IMR-90 (cell line): ENCODE data around the gene AUTS2.

ENCODE experiments used
- BHLHE40 ChIP-seq: fragments of 150-350 bp; IDR thresholded peaks from 2 replicates; pipeline ENCODE4 v1.6.1; 2016; ENCODE audit warnings: mild to moderate bottlenecking, low read depth, low read length
- CEBPB ChIP-seq: IDR thresholded peaks from 2 replicates; pipeline ENCODE4 v1.6.1; 2012; ENCODE audit warnings: low read depth, low read length, improper control_type of control experiment
- CTCF ChIP-seq: conservative IDR thresholded peaks from 2 replicates; pipeline ENCODE4 v1.5.1; 2012; ENCODE audit warnings: mild to moderate bottlenecking, low read depth, low read length, improper control_type of control experiment
- USF2 ChIP-seq: fragments of 150-350 bp; IDR thresholded peaks from 2 replicates; pipeline ENCODE4 v1.6.1; 2017; ENCODE audit warnings: mild to moderate bottlenecking, antibody characterized with exemption, low read length, low read depth

- no peak for TF ChIP-seq CTCF
- TF ChIP-seq CEBPB = no peak
- no peak for TF ChIP-seq BHLHE40
- TF ChIP-seq USF2 = no peak
These were observed 470.3 kb downstream of the AUTS2 start for GRCh38 chr7:70068531-70068930.
